Stimulated activated CD8-positive, alpha-beta memory T cell treated with anti-CD3 and anti-CD28 coated beads, Interleukin-2, amount 100 ng/mL, for 1 hour (primary cell): Measurements from ENCODE around the gene ITPR2.
"Not testable (repeated sequence)": the region's sequence is repeated elsewhere in the genome, so short reads cannot be mapped to it uniquely, and the experiment has no call there.

ENCODE experiments used
- DNase-seq, 2 donors: peaks; one replicate each; pipeline ENCODE4 v3.0.0-alpha.2; 2020; ENCODE audit warnings: low read depth in 2 of 2

Gene ITPR2

DNA sequence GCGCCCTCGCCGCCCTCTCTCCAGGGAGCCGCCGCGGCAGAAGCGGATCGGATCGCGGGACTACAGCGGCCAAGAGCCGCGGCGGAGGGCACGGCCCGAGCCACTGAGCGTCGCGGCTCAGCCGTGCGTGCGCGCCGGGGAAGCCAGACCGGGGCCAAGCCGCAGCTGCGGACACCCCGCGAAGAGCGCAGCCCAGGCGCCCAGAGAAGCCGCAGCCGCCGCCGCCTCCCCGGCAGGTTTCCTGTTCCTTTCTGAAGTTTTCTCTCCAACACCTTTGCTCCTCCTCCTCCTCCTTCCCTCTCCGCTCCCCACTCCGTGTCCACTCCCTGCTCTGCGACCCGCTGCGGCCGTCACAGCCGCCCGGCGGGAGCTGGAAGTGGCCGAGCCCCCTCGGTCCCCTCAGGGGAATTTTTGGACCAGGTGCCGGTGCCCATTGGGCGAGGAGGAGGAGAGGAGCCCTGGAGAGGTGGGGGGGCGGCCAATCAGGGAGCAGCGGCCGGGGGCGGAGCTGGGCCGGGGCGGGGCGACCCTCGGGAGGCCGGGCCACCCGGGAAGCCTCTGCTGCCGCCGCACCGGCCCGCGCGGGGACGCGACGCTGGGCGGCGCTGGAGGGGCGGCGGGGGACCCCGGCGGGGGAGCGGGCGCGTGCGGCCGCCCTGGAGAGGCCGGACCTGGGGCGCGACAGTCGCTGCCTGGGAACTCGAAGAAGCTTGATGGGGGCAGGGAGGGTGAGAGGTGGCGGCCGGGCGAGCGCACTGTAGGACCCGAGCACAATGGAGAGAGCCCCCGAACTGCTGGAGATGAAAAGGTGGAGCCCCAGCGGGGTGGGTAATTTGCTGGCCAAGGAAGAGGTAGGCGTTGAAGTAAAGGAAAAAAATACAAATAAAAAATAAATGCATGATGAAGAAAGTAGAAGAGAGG lies at the start of gene ITPR2:
Gene ITPR2, minus strand, starts transcription at position 373 of the 921 bp plus-strand sequence. CDS start 413 bp downstream, outside the sequence.
- DNase-seq, result peak; percentile 84 to 88

DNA sequence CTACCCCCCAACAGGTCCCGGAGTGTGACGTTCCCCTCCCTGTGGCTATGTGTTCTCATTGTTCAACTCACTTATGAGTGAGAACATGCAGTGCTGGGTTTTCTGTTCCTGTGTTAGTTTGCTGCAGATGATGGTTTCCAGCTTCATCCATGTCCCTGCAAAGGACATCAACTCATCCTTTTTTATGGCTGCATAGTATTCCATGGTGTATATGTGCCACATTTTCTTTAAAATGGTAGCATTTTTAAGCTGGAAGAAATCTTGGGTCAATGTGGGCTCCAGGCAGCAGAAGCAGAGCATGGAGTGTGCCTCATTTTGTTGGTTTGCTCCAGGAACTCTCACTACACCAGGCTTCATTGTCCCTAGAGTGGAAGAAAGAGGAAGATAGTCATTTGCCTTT lies 47.6 kb upstream of the ITPR2 start:
- DNase-seq, result no peak

- no peak for DNase-seq
These were observed 45.7 kb upstream of the ITPR2 start for GRCh38 chr12:26878661-26879119.

GRCh38 chr12:26874501-26875296 lies 41.7 kb upstream of the ITPR2 start:
- no peak for DNase-seq

- no peak for DNase-seq
These were observed 39.6 kb upstream of the ITPR2 start for GRCh38 chr12:26872625-26873024.

GRCh38 chr12:26871985-26872384 lies 39.0 kb upstream of the ITPR2 start:
- DNase-seq, result no peak

DNA sequence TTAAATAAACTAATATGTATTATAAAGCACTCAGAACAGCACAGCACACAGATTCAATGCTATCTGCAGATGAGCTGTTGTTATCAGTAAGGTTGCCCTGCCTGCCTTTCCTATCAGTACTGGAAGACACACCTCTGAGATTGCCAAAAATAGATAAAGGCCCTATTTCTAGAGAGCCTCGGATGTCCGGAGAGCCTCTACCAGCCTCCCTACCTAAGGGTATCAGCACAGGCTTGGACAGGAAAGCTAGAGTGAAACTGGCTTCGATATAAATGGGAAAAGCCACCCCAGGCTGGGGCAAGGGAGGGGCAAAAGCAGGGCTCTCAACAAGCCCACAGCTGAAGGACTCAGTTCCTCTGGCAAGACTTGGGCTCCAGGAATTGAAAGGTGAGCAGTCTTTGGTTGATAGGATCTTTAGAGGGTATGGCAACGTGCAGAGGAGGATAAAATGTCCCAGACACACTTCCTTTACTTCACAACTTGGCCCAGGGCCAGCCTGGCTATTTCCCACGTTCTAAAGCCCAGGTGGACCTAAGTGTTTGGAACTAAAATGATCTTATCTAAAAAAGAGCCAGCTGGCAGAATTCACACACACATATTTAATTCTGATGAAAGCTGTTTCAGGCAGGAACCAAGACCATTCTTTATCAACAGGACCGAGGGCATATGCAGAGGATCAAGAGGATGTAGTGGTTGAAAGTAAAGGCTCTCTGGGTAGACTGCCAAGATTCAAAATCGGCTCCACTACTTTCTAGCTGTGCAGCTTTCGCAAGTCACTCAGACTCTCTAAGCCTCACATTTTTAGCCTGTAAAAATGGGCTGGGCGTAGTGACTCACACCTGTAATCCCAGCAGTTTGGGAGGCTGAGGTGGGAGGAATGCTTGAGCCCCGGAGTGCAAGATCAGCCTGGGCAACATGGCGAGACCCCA lies 37.8 kb upstream of the ITPR2 start:
- DNase-seq, result no peak

DNA sequence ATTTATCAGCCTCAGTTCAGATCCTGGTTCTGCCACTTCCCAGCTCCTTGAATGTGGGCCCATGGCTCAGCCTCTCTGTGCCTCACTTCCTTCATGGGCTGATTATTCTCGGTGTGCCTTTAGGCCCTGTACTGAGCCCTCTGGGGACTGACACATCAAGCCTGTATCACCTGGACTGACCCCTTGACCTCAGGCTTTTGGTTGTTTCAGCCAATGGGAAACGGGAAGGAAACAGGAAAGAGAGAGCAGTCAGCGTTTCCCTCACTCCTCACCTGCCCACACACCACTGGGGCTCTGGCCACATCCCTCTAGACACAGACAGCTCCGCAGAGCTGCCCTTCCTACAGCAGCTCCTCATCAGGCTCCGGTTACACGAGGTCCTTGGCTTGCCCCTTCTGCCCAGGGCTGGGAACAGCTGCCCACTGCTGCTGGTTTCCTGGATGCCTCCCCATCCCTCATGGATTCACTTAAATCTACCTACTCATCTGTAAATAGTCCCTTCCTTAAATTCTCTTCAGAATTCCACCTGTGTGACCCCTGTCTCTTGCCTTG lies 37.0 kb upstream of the ITPR2 start:
- DNase-seq, result no peak

DNA sequence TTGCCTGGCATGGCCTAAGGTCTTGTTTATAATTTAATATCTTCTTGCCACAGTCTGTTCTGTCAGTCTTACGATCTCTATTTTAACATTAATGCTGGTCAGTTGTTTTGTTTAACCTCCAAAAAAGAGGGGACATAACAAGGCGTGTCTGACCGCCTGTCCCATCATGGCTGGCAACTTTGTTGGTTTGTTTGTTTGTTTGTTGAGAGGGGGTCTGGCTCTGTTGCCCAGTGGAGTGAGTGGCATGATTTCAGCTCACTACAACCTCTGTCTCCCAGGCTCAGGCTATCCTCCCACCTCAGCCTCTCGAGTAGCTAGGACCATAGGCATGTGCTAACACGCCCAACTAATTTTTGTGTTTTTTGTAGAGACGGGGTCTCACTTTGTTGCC lies 36.1 kb upstream of the ITPR2 start:
- no peak for DNase-seq

DNA sequence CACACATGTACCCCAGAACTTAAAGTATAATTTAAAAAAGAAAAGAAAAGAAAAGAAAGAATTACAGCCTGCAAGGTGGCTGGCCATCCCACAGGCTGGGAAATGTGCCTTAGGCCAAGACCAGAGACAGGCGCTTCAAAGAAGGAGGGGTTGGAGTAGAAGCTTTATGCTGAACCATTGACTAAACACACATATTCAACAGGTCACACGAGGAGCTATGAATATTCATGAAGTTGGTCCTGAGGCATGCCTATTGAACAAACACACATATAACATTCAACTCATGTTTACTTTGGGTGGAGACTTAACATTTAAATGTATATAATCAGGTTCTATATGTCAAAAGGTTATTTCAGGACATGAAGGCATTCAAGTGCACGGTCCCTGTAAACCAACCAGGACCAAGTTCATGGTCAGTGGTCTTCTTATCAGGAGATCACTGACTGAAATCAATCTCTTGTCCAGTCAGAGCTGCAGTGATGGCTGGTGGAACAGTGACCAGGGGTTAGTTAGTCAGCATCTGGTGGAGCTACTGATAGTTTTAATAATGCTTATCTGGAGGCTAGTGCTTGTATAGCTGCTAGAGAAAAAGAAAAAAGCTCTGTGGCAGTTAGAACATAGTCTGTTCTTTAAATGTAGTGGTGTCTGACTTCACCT lies 35.6 kb upstream of the ITPR2 start:
- DNase-seq, result no peak

DNA sequence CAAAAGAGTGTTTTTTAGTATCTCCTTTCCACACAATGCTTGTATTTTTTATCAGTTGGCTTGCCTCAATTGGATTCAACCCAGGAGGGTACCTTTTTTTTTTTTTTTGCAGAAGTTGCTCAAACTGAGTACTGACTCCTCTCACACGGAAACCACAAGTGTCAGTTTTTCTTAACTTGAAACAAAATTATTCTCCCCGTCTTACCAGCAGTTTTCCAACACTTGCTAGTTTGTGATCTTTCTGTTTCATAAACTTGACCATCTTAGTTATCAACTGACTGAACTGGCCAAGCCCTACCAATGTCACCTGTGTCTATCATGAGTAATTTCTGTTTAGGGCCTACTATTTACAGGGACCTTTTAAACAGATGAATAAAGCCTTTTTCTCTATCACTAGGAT lies 34.1 kb upstream of the ITPR2 start:
- DNase-seq, result no peak

DNA sequence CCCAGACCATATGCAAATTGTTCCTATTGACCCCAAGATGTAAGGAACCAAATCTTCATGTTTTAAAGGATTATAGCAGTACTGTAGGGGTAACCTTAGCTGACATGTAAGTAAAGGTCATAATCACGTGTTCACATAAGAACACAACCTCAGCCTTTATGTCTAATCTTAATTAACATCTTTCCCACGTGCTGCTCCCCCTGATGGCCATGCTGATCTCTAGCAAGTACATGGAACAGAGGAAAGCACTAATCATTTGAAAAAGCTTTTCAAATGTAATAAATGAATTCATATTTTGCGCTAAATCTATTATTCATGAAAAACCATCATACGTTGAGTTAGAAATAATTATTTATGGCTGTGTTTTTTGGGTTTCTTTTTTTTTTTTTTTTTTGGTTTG lies 30.5 kb upstream of the ITPR2 start:
- no peak for DNase-seq

DNA sequence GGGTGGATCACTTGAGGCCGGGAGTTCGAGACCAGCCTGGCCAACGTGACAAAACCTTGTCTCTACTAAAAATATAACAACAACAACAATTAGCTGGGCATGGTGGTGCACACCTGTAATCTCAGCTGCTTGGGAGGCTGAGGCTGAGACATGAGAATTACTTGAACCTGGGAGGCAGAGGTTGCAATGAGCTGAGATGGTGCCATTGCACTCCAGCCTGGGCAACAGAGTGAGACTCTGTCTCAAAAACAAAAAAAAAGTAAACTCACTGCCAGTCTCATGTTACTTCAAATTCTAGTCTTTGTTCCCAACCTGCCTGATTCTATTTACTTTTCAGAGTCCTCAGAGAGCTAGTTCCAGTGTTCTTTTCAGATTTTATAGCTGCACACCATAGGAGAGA lies 29.8 kb upstream of the ITPR2 start:
- not testable (repeated sequence) for DNase-seq

GRCh38 chr12:26861690-26862089 lies 28.7 kb upstream of the ITPR2 start:
- DNase-seq, result no peak

GRCh38 chr12:26857465-26858176 lies 24.6 kb upstream of the ITPR2 start:
- DNase-seq, result no peak

DNA sequence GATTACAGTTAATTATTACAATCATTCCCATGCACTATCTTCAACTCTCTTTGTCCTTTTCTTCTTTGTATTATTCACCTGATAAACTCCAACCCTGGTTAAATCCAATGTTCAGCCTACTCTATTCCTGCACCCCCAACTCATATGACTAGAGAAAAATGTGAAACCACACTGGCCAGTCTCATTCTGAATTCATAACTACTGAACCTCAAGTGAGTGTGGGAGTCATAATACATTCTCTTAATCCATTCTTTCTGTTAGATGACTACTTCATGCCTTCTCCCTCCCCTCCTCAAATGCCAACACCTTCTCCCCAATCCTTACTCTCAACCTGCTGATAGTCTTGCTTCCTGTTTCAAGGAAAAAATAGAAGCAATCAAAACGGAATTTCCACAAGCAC lies 22.3 kb upstream of the ITPR2 start:
- DNase-seq, result no peak

GRCh38 chr12:26854031-26854390 lies 21.0 kb upstream of the ITPR2 start:
- DNase-seq, result no peak

DNA sequence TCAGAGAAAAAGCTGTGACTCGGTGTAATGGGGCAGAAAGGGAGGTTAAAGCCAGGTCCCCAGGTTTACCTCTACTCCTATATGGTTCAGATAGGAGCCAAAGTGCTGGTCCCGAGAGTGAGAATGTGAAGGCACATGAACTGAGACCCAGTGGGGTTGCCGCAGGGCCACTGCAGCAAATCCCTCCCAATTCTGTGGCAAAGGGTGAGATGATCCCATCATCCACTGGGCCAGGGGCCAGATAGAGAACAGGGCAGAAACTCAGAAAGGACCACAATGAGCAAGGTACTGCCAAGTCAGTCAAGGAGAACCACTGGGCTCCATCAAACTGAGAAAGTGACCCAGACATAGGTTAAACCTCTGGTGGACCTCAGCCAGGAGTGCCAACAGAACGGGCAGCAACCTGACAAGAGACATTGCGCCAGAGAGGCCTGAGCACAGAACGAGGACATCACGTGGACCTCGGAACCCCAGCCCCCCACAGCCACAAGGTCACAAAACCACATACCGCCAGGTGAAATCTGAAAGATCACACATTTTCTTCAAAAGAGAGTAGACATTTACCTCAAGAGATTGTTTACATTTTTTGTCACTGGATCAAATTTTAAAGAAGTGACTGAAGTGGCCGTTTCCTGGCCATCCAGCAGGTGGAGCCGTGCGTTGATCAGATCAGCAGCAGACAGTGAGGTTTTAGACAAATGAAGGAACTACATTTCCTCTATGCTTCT lies 20.5 kb upstream of the ITPR2 start:
- peak; percentile 47 to 49 for DNase-seq

DNA sequence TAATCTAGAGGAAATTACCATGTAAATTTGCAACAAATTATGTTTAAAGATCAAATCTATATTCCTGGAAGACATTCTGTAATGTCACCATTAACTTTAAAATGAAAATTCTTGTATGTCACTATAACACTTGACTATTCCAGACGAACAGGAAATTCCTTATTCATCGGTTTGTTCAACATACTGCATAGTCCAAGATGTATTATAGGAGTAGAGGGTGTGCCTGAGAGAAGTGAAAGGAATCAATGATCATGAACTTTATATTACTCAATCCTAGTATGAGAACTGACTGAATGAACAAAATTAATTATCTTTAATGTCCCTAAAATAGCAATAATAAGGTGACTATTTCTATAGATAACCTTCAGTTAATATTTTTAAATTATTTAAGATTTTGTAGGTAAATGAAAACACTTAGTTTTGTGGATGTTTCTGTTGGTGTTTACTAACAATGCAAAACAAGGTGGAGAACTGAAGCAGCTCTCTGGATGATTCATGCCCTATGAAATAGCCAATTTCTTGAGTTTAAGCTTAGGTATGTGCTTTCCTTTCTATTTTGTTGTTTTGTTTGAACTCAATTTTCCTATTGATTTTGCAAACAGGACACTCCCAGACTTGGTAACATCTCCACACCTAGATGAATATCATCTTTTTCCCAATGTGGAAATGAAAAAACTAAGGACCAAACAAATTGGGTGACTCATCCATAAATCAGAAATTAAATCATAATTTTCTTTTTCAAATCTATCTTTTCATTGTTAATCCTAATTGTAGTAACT lies 18.2 kb upstream of the ITPR2 start:
- no peak for DNase-seq
